NCI-H146 treated with DMSO at 0.1 percent for 48 hours (cell line): Measurements from ENCODE around the gene CPED1.
"Not testable (repeated sequence)": the region's sequence is repeated elsewhere in the genome, so short reads cannot be mapped to it uniquely, and the experiment has no call there.

ENCODE experiments used
- DNase-seq: peaks from one replicate; lab custom pipeline; 2025; ENCODE audit not compliant: unreplicated experiment; lab: John Stamatoyannopoulos, UW

CPED1 gene

GRCh38 chr7:121039510-121039822 is 51.0 kb downstream of the CPED1 start:
- DNase-seq = no peak

DNA sequence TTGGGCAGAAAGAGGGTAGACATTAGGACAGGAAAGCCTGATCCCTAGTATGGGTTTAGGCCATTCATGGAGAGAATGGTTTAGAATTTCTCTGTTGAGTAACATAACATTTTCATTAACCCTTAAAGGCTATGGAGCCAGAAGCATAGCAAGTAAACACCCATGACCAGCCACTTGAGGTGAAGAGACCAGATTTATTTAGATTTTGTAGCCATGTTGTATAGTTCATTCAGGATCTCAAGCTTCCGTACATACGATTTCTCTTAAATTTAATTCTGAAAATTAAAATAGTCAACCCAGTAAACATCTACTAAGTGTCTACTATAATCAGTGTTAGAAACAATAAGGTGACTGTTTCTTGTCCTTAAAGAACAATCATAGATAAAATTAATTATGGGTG is 51.5 kb downstream of the CPED1 start:
- DNase-seq = no peak

GRCh38 chr7:121041516-121042148 is 53.1 kb downstream of the CPED1 start:
- DNase-seq = no peak

DNA sequence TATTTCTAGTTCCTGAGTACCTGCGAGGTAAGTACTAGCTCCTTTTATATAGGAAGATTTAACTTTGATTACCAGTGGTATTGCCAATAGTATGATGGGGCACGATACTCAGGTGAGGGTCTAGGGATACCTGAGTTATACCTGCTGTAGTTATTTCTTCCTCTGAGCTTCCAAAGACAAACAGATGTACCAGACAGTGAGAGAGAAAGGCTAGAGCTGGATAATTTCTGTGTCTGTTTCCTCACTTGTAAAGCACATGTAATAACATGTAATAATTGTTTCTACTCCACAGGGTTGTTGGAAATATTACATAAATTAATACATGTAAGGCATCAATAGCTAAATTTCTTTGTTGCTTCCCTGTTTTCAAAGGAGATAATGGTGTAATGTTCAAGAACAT is 53.7 kb downstream of the CPED1 start:
- no peak for DNase-seq

DNA sequence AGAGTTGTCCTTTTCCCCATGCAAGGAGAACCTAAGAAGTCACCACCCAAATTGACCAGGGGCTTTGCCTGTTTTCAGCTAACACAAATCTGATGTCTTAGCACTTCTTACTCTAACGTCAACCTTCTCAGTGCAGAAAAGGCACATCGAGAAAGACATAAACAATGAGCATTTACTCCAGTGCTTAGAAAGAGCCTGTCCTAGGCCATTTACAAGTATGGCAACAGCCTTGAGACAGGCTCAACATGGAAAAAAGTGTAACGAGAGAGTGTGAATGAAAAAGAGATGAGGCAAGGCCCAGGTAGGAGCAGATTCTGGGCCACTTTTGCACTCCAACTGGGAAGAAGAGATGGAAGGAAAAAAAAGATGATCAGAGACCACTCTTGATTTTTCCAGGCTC is 54.4 kb downstream of the CPED1 start:
- no peak for DNase-seq

GRCh38 chr7:121043314-121044234 is 55.1 kb downstream of the CPED1 start:
- no peak for DNase-seq

- DNase-seq = no peak
Measured at GRCh38 chr7:121045090-121045489, 56.6 kb downstream of the CPED1 start.

DNA sequence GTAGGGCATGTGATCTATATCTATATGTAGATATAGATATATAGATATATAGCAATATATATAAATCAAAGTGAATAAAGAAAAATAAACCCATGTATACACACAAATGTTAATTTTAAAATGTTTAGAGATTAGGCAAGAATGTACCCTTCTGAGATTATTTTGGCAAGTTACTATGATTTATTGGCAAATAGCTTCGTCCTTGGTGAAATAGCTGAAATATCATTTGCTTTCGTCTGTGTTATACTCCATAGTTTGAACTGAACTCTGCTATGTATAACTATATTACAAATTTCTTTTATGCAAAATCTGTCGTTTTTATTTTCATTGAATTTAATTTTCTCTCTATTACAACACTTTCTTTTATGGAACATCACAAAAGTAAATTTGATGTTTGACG is 57.5 kb downstream of the CPED1 start:
- no peak for DNase-seq

DNA sequence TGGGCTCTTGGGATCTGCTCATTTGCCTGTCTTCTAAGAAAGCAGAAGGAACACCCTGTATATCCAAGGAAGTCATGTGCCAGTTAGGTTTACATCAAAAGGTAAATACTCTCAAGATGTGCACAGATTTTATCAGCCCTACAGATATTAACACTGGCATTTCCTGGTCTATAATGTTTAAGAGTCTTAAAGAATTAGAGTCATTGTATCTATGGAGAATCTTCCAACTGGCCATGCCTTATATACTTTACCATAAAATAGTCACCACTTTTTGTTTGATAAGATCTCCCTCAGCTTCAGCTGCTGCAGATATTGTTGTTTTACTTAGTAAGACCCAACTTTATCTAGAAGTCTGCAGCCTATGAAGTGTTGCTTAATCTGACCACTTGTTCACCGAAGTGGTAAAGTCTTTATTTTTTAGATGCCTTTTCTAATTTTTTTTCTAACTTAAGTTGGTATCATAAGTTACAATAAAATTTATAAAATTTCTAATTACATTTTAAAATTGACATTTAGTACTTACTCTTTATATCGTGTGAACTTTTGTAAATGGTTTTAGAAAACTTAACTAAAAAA is 58.5 kb downstream of the CPED1 start:
- DNase-seq = no peak

DNA sequence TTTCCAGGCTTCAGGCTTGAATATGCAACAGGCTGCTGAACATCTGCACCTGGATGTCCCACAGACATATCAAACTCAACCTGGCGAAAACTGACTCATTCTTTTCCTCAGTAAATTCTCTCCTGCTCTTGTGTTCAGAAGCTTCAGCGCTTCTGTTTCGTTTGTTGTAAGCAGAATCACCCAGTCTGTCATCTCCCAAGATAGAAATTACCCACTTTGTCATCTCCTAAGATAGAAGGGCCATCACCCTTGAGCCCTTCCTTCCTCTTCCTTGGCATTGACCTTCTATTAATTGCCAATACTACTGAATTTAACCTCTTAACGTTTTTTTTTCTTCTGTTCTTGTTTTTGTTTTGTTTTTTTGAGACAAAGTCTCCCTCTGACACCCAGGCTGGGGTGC is 59.7 kb downstream of the CPED1 start:
- no peak for DNase-seq

- no peak for DNase-seq
Measured at GRCh38 chr7:121049028-121049791, 60.7 kb downstream of the CPED1 start.

- DNase-seq = no peak
Measured at GRCh38 chr7:121049897-121050296, 61.4 kb downstream of the CPED1 start.

DNA sequence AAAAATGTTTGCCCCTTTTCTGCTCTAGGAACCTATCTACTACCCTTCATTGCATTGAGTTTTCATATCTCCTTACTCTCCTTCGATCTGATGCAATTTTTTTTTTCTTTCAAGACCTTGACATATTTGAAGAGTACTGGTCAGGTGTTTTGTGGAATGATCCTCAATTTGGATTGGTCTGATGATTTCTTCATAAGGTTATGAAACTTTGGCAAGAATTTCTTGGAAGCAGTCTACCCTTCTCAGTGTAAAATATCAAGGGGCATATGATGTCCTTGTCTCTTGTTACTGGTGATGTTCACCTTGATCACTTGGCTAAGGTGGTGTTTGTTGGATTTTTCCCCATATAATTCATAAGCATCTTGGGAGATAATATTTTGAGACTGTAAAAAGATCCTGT is 64.7 kb downstream of the CPED1 start:
- no peak for DNase-seq

DNA sequence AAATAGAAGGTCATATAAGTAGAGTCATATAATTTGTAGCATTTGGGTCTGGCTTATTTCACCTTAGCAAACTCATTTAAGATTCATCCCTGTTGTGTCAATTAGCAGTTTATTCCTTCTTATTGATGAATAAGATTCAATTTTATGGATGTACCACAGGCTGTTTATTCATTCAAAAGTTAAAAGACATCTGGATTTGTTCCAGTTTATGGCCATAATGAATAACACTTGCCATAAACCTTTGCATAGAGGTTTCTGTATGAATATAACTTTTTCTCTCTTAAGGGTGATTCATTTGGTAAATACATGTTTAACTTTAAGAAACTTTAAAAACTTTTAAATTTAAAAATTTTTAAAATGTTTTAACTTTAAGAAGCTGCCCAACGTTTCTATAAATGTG is 66.4 kb downstream of the CPED1 start:
- DNase-seq = no peak

GRCh38 chr7:121057878-121058277 is 69.4 kb downstream of the CPED1 start:
- no peak for DNase-seq

- DNase-seq = no peak
Measured at GRCh38 chr7:121058975-121059374, 70.5 kb downstream of the CPED1 start.

DNA sequence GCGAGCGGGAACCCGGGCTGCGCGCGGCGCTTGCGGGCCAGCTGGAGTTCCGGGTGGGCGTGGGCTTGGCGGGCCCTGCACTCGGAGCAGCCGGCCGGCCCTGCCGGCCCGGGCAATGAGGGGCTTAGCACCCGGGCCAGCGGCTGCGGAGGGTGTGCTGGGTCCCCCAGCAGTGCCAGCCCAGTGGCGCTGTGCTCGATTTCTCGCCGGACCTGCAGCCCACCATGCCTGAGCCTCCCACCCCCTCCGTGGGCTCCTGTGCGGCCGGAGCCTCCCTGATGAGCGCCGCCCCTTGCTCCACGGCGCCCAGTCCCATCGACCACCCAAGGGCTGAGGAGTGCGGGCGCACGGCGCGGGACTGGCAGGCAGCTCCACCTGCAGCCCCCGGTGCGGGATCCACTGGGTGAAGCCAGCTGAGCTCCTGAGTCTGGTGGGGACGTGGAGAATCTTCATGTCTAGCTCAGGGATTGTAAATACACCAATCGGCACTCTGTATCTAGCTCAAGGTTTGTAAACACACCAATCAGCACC is 71.5 kb downstream of the CPED1 start:
- DNase-seq = not testable (repeated sequence)

- no peak for DNase-seq
Measured at GRCh38 chr7:121061677-121062582, 73.4 kb downstream of the CPED1 start.

- no peak for DNase-seq
Measured at GRCh38 chr7:121062671-121063279, 74.3 kb downstream of the CPED1 start.

DNA sequence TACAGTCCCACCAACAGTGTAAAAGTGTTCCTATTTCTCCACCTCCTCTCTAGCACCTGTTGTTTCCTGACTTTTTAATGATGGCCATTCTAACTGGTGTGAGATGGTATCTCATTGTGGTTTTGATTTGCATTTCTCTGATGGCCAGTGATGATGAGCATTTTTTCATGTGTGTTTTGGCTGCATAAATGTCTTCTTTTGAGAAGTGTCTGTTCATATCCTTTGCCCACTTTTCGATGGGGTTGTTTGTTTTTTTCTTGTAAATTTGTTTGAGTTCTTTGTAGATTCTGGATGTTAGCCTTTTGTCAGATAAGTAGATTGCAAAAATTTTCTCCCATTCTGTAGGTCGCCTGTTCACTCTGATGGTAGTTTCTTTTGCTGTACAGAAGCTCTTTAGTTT is 79.2 kb downstream of the CPED1 start:
- not testable (repeated sequence) for DNase-seq
